NCI-H1105 treated with DMSO at 0.1 percent for 48 hours (cell line): ENCODE data around the gene CHCHD1.
"Not testable (repeated sequence)": the region's sequence is repeated elsewhere in the genome, so short reads cannot be mapped to it uniquely, and the experiment has no call there.

Experiments
- DNase-seq: peaks from one replicate; lab custom pipeline; 2025; lab: John Stamatoyannopoulos, UW

The CHCHD1 gene

DNA sequence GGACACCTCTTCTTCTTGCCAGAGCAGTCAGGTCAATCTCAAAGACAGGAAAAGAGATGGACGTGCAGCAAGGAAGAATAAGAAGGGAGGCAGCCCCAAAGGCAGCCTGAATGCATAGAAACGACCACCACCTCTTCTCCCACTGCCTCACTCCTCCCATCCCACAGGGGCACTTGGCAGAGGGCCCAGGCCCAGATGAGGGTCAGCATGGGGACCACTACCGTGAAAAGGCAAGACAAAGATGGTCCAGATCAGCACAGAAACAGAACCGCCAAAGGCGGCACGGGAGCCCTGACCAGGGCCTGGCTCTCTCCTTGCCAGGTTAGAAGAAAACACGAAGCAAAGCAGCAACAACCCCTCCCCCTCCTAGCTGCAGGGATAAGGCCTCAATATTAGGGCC lies 31.5 kb downstream of the CHCHD1 start:
- no peak for DNase-seq

DNA sequence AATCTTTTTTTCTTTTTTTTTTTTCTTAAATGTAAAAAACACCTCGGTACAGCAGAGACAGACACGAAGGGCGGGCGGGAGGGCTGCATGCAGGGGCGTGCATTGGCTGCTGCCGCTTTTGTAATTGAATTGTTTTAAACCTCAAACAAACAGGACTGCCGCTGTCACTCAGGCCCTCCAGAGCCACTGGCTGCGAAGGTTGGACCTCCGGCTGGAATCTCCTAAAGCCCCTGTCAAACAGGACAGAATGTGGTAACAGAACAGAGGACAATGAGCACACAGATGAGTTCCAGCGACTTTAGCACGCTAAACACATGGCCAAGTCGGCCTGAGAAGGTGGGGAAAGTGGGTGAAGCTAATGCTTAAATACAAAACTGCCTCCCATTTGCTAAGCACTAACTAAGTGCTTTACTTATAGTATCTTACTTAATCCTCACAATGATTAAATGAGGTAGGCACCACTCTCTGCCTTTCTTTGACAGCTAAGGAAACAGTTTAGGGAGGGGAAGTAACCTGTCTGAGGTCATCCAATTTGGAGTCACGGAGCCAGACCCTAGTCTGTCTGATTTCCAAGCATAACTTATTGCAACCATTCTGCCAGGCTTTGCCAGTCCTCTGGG lies 32.5 kb downstream of the CHCHD1 start:
- no peak for DNase-seq

- DNase-seq = no peak
Measured at GRCh38 chr10:73814896-73815718, 33.3 kb downstream of the CHCHD1 start.

DNA sequence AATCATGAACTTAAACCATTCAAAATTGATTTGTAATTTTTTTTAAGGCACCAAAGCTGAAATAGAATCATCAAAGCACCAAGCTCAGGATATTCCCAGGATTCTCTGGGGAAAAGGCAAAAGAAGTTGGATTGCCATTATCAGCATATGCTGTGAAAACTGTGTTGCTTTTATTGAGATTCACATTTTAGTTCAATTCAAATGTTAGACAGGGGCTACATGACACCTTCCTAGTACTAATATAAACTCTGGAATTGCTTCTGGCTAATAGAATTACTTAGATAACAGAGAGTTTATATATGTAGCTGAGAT lies 33.8 kb downstream of the CHCHD1 start:
- no peak for DNase-seq

DNA sequence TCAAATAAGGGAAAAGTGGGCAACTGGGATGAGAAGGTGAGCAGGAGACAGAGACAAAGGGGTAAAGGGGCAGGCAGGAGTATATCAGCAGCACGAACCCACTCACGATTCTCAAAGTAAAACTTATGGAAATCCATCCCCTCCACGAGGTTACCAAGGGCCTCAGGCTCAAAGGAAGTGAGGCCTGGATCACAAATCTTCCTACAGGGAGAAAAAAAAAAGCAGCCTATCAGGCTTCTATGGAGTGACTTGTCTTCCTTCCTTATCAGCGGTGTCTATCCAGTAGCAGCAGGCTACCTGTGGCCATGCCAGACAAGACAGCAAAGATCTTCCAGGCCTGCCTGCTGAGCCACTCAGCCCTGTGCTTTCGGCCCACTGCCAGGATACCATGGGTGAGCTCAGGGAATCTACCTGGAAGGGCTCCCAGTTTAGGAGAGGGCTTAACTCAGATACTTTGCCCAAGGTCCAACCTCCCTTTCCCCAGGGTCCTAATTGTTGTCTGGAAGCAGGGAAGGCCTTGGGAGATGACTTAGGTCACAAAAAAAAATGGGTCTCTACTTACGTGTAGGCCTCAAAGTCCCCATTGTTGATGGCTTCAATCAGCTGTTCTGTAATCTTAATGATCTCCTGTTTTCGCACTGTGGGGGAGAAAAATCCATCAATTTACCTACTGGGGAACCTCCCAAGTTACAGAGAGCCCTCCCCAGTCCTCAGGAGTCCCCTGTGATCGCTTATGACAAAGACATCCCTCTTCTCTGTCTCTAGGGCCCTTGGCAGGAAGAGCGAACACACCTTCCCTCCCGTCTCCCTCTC lies 35.3 kb downstream of the CHCHD1 start:
- no peak for DNase-seq

GRCh38 chr10:73817826-73818225 lies 36.0 kb downstream of the CHCHD1 start:
- DNase-seq = no peak

DNA sequence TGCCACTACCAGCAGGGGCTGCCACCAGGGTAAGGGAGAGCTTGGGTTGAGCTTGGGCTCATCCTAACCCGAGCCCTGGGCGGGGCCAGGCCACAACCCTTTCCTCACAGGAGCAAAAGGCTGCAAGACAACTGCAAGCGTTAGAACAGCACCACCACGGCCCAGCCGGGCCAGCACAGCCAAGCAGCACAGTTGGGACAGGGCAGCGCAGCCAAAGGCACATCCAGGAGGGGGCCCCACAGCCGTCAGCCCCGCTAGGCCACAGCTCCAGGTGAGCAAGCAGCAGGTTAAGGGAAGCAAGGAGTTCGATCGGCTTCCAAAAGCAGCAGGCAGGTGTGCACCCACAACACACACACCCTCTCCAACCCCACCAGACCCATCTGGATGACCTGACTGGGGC lies 36.6 kb downstream of the CHCHD1 start:
- no peak for DNase-seq

- no peak for DNase-seq
Measured at GRCh38 chr10:73819081-73819480, 37.2 kb downstream of the CHCHD1 start.

DNA sequence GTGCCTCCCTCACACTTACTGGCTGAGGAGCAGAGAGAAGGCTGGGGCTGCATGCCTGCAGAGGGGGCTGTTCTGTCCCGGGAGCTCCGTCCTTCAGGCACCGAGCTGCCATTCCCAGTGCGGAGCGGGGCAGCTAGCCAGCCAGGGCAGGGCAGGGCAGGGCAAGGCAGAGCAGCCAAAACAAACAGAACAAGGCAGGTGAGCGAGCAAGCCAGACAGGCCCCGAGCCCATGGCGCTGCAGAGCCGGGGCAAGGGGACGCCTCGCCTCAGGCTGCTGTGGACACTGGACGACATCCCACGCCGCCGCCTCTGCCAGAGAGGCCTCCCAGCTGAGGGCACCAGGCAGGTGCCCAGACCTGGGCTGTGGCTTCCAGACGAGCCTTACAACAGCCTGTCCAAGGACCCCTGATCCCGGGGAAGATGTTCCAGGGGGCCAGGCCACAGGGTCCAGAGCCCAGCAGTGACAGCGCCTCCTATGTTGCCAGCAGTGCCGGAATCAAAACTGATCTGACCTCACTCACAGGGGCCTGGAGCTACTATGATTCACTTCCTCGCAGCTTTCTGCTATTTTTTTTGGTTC lies 37.8 kb downstream of the CHCHD1 start:
- DNase-seq = no peak

DNA sequence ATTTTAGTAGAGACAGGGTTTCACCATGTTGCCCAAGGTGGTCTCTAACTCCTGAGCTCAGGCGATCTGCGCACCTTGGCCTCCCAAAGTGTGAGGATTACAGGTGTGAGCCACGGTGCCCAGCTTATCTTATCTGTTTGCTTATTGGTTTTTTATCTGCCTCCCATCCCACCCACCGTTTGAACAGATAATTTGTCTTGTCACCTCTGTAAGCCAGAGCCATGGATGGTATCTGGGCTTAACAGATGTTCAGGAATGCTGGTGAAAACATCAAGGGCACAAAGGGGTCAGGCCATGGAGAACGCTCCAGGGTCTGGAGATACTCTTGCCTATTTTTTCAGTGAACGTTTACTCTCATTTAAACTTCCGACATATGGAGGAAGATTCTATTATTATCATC lies 41.5 kb downstream of the CHCHD1 start:
- DNase-seq = no peak

GRCh38 chr10:73824146-73824725 lies 42.4 kb downstream of the CHCHD1 start:
- no peak for DNase-seq

DNA sequence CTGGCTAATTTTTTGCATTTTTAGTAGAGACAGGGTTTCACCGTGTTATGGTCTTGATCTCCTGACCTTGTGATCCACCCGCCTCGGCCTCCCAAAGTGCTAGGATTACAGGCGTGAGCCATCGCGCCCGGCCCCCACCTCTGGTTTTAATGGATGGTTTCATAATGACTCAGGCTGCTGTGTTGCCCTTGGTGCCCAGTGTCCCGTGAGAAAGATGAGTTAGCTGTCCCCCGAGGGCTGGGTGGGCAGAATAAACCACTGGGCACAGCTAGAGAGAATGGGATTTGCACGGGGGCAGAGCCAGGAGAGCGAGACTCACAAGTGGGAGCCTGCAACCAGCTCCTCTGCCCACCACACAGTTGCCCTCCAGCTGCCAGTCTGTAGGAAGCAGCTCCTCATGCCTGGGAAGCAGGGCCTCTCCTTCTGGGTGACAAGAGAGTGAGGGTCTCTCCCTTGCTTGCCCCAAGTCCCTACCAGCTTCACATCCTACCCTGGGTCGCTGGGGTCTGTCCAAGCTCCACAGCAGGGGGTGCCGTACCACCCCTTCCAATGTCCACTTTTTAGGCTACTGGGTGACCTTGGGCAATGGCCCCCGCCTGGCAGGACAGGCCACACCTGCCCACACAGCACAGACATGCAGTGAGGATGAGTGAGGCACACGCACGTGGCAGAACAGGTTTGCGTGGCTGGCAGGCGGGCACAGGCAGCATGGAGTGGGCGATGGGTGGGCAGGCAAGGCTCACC lies 45.7 kb downstream of the CHCHD1 start:
- DNase-seq = no peak

- no peak for DNase-seq
Measured at GRCh38 chr10:73828161-73828560, 46.3 kb downstream of the CHCHD1 start.

- not testable (repeated sequence) for DNase-seq
Measured at GRCh38 chr10:73829090-73829489, 47.2 kb downstream of the CHCHD1 start.
